Mucosa of descending colon (tissue), 3 donors: Measurements from ENCODE around the gene FCHSD2. TPM values are rescaled to one million over a fixed set of nuclear protein-coding genes. Genes with fewer than 3 reads are reported as not detected.
"Not testable (repeated sequence)": the region's sequence is repeated elsewhere in the genome, so short reads cannot be mapped to it uniquely, and the experiment has no call there.

Experiments
- ATAC-seq: fragments of 200-7000 bp; cut with Tn5 transposase; one replicate; pipeline ENCODE4 v1.9.1; 2020; ENCODE audit warnings: mild to moderate bottlenecking, moderate library complexity
- DNase-seq, 3 donors: peaks; one replicate each; pipeline ENCODE4 v3.0.0-alpha.2; 2020
- H3K36me3 ChIP-seq: fragments of 200-600 bp; one replicate; pipeline ENCODE4 v1.8.0; 2021; ENCODE audit warnings: low read depth, mild to moderate bottlenecking
- H3K4me1 ChIP-seq: fragments of 200-600 bp; one replicate; pipeline ENCODE4 v1.8.0; 2021; ENCODE audit warnings: low read depth, mild to moderate bottlenecking
- H3K4me3 ChIP-seq: fragments of 200-600 bp; one replicate; pipeline ENCODE4 v1.8.0; 2021; ENCODE audit warnings: mild to moderate bottlenecking
- H3K9me3 ChIP-seq: fragments of 200-600 bp; one replicate; pipeline ENCODE4 v1.8.0; 2021; ENCODE audit warnings: mild to moderate bottlenecking
- intact Hi-C, 2 donors: fragments of 100-400 bp; cut with DNase I in 1 of 2; cut with micrococcal nuclease in 1 of 2; formaldehyde crosslinking; loops; one replicate each; pipeline versions ENCODE4 v1.11.0 to v1.11.1; 2022; cut with DNase I, micrococcal nuclease
- total RNA-seq, 3 donors: library from RNA; stranded (reverse); fragmentation: NEBNext Ultra II Directional in 2 of 3; extraction: Animal tissue kit (Norgen Biotek cat#: 25700) in 2 of 3; gene quantifications; one replicate each; pipeline versions ENCODE4 v1.2.1 to v1.2.4, GENCODE V29; 2021 to 2023
- TF ChIP-seq, protein P1 (sequence below): fragments of 200-600 bp; IDR thresholded peaks from one replicate; pipeline ENCODE4 v1.8.0; 2022; ENCODE audit warnings: antibody characterized with exemption, mild to moderate bottlenecking
- donor health status: DM: no; HTN: no; CAD: no; lungs with moderate emphysema.
- donor health status: DM: no; HTN: no; CAD: no.
- donor health status: DM: no; HTN: yes; CAD: no.

Gene FCHSD2
- total RNA-seq, 3 donors from 2014 or later = 15.7 to 41.6 (median 21.6) TPM

- ATAC-seq (no peak), DNase-seq (peak in 2 of 3 donors; percentile 30 to 47)
- intact Hi-C loops = no loop called here
- Histone ChIP-seq H3K4me1 (peaks cover 22% of the 10 kb centered on the region), H3K9me3 (no peaks in the 10 kb centered on the region), H3K4me3 (peak overlapping the region; percentile 82), H3K36me3 (no peaks in the 10 kb centered on the region)
- TF ChIP-seq, protein P1, sequence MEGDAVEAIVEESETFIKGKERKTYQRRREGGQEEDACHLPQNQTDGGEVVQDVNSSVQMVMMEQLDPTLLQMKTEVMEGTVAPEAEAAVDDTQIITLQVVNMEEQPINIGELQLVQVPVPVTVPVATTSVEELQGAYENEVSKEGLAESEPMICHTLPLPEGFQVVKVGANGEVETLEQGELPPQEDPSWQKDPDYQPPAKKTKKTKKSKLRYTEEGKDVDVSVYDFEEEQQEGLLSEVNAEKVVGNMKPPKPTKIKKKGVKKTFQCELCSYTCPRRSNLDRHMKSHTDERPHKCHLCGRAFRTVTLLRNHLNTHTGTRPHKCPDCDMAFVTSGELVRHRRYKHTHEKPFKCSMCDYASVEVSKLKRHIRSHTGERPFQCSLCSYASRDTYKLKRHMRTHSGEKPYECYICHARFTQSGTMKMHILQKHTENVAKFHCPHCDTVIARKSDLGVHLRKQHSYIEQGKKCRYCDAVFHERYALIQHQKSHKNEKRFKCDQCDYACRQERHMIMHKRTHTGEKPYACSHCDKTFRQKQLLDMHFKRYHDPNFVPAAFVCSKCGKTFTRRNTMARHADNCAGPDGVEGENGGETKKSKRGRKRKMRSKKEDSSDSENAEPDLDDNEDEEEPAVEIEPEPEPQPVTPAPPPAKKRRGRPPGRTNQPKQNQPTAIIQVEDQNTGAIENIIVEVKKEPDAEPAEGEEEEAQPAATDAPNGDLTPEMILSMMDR = no peak
Measured at GRCh38 chr11:73140213-73141030, 1.7 kb downstream of the FCHSD2 start.

DNA sequence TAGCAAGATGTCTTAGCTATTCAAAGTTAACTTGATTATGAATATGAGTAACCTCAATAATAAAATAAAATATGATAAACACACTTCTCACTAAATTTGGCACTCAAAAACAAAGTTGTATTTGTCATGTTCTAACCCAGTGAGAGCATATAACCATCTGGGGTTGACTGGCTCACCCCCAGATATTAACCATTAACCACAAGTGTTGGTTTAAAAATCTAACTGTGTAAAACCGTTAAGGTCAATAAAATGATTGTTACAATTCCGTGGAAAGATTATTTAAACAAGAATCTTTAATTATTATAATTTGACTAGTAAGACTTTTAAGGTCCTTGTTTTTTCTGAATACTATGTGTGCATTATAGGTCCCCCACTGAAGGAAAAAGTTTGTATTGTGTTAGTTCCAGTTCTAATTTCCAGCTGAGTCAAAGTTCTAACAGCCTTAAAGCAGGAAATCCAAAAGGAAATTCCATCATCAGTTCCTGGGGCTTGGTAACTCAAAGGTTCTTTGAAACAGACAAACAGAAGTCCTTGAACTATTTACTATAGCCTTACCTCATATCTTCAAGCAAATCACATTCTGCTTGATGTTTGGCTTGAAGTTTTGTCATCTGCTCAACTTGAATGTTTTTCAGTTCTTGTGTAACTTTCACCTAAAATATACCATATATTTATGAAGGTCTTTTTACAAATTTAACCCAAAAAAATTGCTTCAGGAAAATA lies 2.5 kb downstream of the FCHSD2 start:
- ATAC-seq (no peak), DNase-seq (no peak)
- H3K36me3 ChIP-seq = no peaks in the 10 kb centered on the region
- TF ChIP-seq, protein P1 = no peak
- H3K4me1 ChIP-seq = peaks cover 22% of the 10 kb centered on the region
- H3K9me3 ChIP-seq = no peaks in the 10 kb centered on the region
- H3K4me3 ChIP-seq = no peak overlapping the region
- intact Hi-C loops = no loop called here

DNA sequence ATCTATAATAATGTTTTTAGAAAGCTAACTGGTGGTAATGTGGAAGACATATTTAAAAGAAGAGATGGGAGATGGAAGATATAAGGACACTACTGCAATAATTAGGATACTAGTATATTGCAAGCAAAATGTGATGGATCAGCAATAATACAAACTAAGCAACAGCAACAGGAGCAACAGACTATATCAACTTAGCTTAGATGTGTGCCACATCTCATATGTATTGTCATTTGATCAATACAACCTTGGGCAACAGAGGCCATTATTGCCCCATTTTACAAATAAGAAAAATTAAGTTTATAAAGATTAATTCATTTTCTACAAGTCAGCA lies 4.2 kb downstream of the FCHSD2 start:
- TF ChIP-seq, protein P1 = no peak
- Histone ChIP-seq H3K9me3 (no peaks in the 10 kb centered on the region), H3K36me3 (no peaks in the 10 kb centered on the region), H3K4me3 (no peak overlapping the region), H3K4me1 (peaks cover 10% of the 10 kb centered on the region)
- ATAC-seq (no peak), DNase-seq (no peak)
- intact Hi-C loops = no loop called here

GRCh38 chr11:73137262-73137943 lies 4.7 kb downstream of the FCHSD2 start:
- Histone ChIP-seq H3K4me1 (peaks cover 9% of the 10 kb centered on the region), H3K36me3 (no peaks in the 10 kb centered on the region), H3K4me3 (no peak overlapping the region), H3K9me3 (no peaks in the 10 kb centered on the region)
- TF ChIP-seq, protein P1 = no peak
- intact Hi-C loops = no loop called here
- no peak for DNase-seq
- ATAC-seq = no peak

DNA sequence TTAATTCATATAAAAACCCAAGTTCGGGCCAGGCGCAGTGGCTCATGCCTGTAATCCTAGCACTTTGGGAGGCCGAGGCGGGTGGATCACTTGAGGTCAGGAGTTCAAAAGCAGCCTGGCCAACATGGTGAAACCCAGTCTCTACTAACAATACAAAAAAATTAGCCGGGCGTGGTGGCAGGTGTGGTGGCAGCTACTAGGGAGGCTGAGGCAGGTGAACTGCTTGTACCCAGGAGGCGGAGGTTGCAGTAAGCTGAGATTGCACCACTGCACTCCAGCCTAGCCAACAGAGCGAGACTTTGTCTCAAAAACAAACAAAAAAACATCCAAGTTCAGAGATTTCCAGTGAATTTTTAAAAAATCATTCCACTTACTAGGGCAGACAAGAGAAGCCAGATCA lies 5.4 kb downstream of the FCHSD2 start:
- H3K4me1 ChIP-seq, H3K9me3 ChIP-seq, intact Hi-C loops, ATAC-seq, H3K36me3 ChIP-seq, DNase-seq, H3K4me3 ChIP-seq: not testable (repeated sequence)
